Stimulated activated CD4-positive, alpha-beta T cell treated with anti-CD3 and anti-CD28 coated beads, Interleukin-4, amount 100 ng/mL, for 4 hours (primary cell): ENCODE data around the gene RAB23.
A peak's percentile ranks its signal among the peaks of the same experiment; 100 is the strongest.

ENCODE experiments used
- DNase-seq, 2 experiments: peaks; one replicate each; pipeline ENCODE4 v3.0.0-alpha.2; 2020

The RAB23 gene

DNA sequence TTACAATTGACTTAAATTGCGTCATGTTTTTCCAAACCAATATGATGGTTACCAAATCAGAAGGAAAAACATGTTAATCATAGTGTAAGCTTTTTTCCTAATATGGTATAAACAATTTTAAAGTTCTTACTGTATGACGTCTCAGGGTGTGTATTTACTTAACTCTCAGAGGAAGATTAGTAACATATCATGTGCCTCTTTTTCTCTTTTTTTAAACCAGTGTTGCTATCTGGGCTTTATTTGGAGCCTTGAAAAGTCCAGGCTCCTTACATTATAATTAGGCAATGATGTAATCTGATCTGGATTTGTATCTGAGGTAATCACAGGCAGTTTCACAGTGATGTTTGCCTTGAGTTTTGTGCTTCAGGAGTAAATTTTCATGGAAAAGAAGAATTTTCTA, 20.4 kb upstream of the RAB23 start:
- no peak for DNase-seq

DNA sequence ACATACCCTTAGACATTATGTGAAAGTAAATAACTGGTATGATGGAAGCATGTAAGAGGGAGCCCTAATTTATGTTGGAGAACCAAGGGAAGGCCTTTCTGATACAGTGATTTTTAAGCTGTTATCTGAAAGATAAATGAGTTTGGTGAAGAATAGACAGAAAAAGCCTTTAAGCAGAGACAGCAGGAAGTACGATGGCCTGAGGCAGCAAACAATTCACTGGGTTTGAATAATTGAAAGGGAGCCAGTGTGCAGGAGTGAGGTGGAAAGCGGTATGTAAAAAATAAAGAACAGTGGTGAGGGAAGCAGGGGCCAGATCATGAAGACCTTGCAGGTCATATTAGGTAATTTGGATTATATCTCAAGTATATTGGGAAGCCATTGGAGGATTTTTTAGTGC, 4.1 kb upstream of the RAB23 start:
- DNase-seq: no peak

- no peak for DNase-seq
Measured at GRCh38 chr6:57224769-57225515, 2.8 kb upstream of the RAB23 start.

DNA sequence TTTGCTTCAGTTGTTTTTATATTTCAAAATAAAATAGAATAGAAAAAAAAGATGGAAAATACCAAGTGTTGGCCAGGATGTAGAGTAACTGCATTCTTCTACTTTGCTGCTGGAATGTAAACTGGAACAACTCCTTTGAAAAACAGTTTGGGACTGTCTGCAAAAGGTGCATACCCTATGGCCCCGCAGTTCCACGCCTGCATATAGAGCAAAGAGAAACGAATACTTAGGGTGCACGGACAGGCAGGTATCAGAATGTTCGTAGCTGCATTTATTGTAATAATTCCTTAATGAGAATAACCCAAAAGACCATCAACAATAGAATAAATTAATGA, 603 bp upstream of the RAB23 start:
- no peak for DNase-seq

DNA sequence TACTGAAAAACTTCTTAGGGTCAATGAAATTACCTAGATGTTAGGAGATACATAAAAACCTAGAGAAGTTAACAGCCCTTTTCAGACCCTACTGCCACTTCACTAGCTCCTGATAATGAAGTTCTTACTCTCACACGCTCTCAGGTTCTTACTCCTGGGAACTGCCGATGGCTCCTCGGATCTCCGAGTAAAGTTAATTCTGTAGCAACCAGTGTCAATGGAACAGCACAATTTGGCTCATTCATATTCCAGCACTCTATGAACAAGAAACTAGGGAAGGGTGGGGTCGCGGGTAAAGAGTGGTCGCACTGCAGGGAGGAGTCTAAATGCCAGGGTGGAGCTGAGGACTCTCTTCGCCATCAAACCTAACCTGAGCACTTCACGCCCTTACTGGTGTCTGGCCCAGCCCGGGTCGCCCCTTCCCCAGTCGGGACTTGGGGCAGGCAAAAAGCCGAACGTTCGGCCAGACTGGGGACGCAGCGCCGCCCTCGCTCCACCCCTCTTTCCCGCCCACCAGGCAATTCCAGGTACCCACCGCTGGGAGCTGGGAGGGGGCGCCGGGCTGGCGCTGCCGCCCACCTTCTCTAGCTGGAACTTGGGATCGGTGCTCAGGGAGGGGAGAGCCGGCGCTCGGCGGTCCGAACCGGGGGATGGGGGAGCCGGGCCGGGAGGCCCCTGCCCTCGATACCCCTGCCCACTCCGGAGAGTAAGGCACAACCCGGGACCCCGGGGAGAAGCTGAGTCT, 744 bp downstream of the RAB23 start:
- peak; percentile 20 to 42 for DNase-seq

DNA sequence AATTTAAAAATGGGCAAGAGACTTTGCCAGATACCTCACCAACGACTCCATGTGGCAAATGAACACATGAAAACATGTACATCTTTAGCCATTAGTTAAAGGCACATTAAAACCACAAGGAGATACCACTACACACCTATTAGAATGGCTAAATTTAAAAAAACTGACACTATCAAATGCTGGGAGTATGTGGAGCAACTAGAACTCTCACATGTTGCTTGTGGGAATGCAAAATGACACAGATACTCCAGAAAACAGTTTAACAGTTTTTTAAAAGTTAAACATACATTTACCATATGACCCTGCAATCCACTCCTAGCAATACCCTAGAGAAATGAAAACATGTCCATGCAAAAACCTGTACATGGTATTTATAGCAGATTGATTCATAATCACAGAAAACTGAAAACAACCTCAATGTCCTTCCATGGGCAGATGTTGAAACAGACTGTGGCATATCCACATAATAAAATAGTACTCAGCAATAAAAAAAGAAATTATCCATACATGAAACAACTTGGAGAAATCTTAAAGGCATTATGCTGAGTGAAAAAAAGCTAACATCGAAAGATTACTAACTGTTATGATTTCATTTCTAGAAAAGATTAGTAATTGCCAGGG, 1.9 kb downstream of the RAB23 start:
- DNase-seq: no peak

GRCh38 chr6:57217270-57217669, 4.8 kb downstream of the RAB23 start:
- no peak for DNase-seq

GRCh38 chr6:57216235-57217101, 5.6 kb downstream of the RAB23 start:
- no peak for DNase-seq

- no peak for DNase-seq
Measured at GRCh38 chr6:57215260-57215659, 6.8 kb downstream of the RAB23 start.

DNA sequence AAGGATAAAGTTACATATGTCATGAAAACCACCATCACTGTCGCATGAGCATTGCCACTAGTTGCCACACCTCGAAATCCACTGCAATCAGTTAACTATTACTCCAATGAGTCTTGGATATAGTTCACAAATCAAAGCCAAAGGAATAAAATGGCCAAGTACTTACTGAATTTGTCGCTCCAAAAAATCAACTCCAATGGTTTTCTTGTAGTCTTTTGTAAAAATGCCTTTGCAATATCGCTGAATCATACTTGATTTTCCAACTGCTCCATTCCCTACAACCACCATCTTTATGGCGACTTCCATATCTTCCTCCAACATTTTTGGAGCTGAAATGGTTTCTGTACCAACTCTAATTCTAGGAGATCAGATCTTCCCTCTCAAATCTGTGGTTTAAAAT, 12.0 kb downstream of the RAB23 start:
- DNase-seq: no peak

- DNase-seq: no peak
Measured at GRCh38 chr6:57209030-57209429, 13.1 kb downstream of the RAB23 start.

- DNase-seq: no peak
Measured at GRCh38 chr6:57207872-57208271, 14.2 kb downstream of the RAB23 start.

DNA sequence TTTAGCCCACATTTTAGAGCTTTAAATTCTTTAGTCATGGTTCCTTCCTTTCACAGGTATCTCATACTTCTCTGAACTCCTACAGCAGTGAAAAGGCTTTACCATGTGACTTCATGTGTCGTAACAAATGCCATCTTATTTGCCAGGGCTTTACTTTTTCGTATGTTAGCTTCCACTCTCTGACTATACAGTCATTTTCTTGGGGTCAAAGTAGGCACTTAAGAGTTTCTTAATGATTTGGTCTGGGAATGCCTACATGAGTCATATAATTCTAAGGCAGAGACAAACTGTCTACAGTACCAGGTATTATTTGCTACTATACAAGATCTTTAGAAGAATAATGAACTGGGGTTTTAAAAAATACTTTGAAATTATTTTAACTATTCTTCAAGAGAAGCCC, 15.0 kb downstream of the RAB23 start:
- DNase-seq: no peak

- DNase-seq: no peak
Measured at GRCh38 chr6:57205550-57206328, 16.4 kb downstream of the RAB23 start.

- DNase-seq: no peak
Measured at GRCh38 chr6:57201718-57202117, 20.4 kb downstream of the RAB23 start.

DNA sequence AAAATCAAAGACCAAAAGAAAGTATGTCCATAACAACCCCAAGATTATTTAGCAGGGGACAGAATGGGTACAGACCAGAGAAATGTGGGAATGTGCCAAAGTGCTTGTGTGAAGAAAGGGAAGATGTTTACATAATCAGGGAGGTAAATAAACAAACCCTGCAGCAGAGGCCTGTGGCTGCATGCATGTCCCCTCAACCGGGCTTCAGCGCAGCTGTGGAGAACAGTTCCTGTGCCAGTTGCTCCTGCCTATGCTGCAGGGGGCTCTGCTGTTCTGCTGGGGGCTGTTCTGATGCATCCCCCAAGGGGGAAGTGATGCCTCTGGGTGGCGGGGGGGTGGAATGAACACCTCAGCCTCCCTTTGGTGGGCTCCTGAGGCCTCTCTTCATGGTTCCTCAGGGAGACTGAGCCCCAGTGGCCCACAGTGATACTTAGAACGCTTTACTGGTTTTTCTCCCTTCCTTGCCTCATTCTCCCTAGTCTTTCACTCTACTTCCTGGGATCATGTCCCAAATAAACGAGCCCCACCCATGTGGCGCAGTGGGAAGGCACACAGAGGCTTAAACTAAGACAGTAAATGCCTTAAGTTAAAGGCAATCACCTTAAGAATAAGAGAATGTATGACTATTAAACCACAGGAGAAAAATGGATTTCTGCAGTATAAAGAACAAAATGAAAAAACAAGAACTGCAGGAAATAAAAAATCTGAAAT, 23.0 kb downstream of the RAB23 start:
- DNase-seq: no peak

GRCh38 chr6:57195457-57195856, 26.6 kb downstream of the RAB23 start:
- no peak for DNase-seq

GRCh38 chr6:57193177-57193576, 28.9 kb downstream of the RAB23 start:
- DNase-seq: no peak

- no peak for DNase-seq
Measured at GRCh38 chr6:57190140-57190539, 32.0 kb downstream of the RAB23 start.

DNA sequence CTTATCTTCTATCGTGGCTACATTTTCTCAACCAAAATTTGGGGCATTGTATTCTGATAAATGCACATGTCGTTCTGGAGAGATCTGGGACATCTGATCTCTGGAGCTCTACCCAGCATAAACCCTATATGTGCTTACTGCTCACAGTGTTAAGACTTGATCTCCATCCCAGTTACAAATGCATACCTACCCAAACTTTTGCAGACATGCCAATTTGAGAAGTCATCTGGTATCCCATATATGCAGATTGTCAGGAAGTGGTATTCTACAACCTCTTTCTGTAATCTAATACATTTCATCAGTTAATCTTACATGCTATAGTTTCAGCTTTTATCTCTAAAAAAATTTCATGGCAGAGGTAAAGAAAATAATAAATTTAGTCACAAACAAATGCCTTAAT, 38.8 kb downstream of the RAB23 start:
- no peak for DNase-seq

GRCh38 chr6:57182017-57182432, 40.1 kb downstream of the RAB23 start:
- no peak for DNase-seq

- DNase-seq: no peak
Measured at GRCh38 chr6:57180596-57180995, 41.5 kb downstream of the RAB23 start.
